NCI-H774 (cell line): ENCODE results near the gene PTPRN2.
"Not testable (repeated sequence)": the region's sequence is repeated elsewhere in the genome, so short reads cannot be mapped to it uniquely, and the experiment has no call there.

ENCODE experiments used
- DNase-seq: peaks from one replicate; lab custom pipeline; 2025; lab: John Stamatoyannopoulos, UW

The PTPRN2 gene

GRCh38 chr7:157863176-157863575 is 724.4 kb downstream of the PTPRN2 start:
- DNase-seq = no peak

GRCh38 chr7:157862731-157863130 is 724.9 kb downstream of the PTPRN2 start:
- no peak for DNase-seq

- no peak for DNase-seq
Observed at GRCh38 chr7:157861551-157861950, 726.1 kb downstream of the PTPRN2 start.

- no peak for DNase-seq
Observed at GRCh38 chr7:157861031-157861491, 726.6 kb downstream of the PTPRN2 start.

GRCh38 chr7:157860406-157860805 is 727.2 kb downstream of the PTPRN2 start:
- DNase-seq = no peak

- DNase-seq = no peak
Observed at GRCh38 chr7:157859915-157860314, 727.7 kb downstream of the PTPRN2 start.

- no peak for DNase-seq
Observed at GRCh38 chr7:157857578-157858075, 730.0 kb downstream of the PTPRN2 start.

GRCh38 chr7:157856873-157857577 is 730.6 kb downstream of the PTPRN2 start:
- no peak for DNase-seq

GRCh38 chr7:157855452-157856213 is 732.0 kb downstream of the PTPRN2 start:
- no peak for DNase-seq

GRCh38 chr7:157855016-157855415 is 732.6 kb downstream of the PTPRN2 start:
- no peak for DNase-seq

- no peak for DNase-seq
Observed at GRCh38 chr7:157854066-157854891, 733.3 kb downstream of the PTPRN2 start.

GRCh38 chr7:157853789-157854065 is 733.9 kb downstream of the PTPRN2 start:
- no peak for DNase-seq

- no peak for DNase-seq
Observed at GRCh38 chr7:157853076-157853788, 734.4 kb downstream of the PTPRN2 start.

GRCh38 chr7:157851501-157852067 is 736.0 kb downstream of the PTPRN2 start:
- DNase-seq = peak; percentile 41

- DNase-seq = no peak
Observed at GRCh38 chr7:157850481-157851444, 736.9 kb downstream of the PTPRN2 start.

GRCh38 chr7:157849726-157850125 is 737.9 kb downstream of the PTPRN2 start:
- no peak for DNase-seq

GRCh38 chr7:157849341-157849596 is 738.4 kb downstream of the PTPRN2 start:
- DNase-seq = no peak

GRCh38 chr7:157848508-157849340 is 738.9 kb downstream of the PTPRN2 start:
- no peak for DNase-seq

GRCh38 chr7:157847756-157848487 is 739.7 kb downstream of the PTPRN2 start:
- not testable (repeated sequence) for DNase-seq
